ENCODE results near the gene HRCT1. TPM values are rescaled to one million over a fixed set of nuclear protein-coding genes. Genes with fewer than 3 reads are reported as not detected.
A peak's percentile ranks its signal among the peaks of the same experiment; 100 is the strongest.

Gene HRCT1
- total RNA-seq, 1 experiment from 2014 or later = 6.0 TPM

GRCh38 chr9:35909274-35909673 lies 3.3 kb downstream of the HRCT1 start, which contains the start of gene SPAAR:
SPAAR (plus strand) TSS chr9:35909490; CDS start chr9:35910464, 974 bp downstream.
- POLR2A ChIA-PET = interaction anchor here (0.7 to 4.8 kb wide), 5 partner anchors 36 to 388 kb away, joined by 3 to 52 read pairs (median 5); partner anchors contain the start of genes GBA2 and RGP1
- H3K4me3 Mint-ChIP-seq (ENCODE audit: unreplicated experiment) = peak within 1 kb of the TSS; percentile 78
- CTCF ChIA-PET = interaction anchor here (0.6 to 3.9 kb wide), 8 partner anchors 9 to 214 kb away, joined by 3 to 15 read pairs (median 4); no protein-coding TSS in a partner anchor

GRCh38 chr9:35909687-35910612 lies 3.9 kb downstream of the HRCT1 start:
- H3K4me1 Mint-ChIP-seq (ENCODE audit: insufficient read depth, unreplicated experiment) = peaks cover 46% of the 10 kb centered on the region
- BruUV-seq (replicated peaks) = no TSS peak
- ChIA-PET CTCF (interaction anchor here (0.6 to 3.9 kb wide), 15 partner anchors 7 to 214 kb away, joined by 3 to 26 read pairs (median 8); no protein-coding TSS in a partner anchor), POLR2A (interaction anchor here (0.6 to 2.3 kb wide), 7 partner anchors 7 to 388 kb away, joined by 3 to 17 read pairs (median 4); no protein-coding TSS in a partner anchor)
- H3K27me3 Mint-ChIP-seq (ENCODE audit: insufficient read depth, unreplicated experiment) = no peaks in the 10 kb centered on the region
- intact Hi-C loops (cut with micrococcal nuclease) = loop anchor here (10.0 kb wide), 1 partner anchor 255 kb away; the partner anchor contains the start of genes CCDC107, RMRP and SIT1
- no peak for TF ChIP-seq CTCF (IDR thresholded peaks at IDR 0.05; ENCODE audit: unreplicated experiment)
- DNase-seq (ENCODE audit: unreplicated experiment) = no peak
- peak overlapping the region; percentile 88 for H3K27ac Mint-ChIP-seq (ENCODE audit: low read depth, unreplicated experiment)
- H3K9me3 Mint-ChIP-seq (ENCODE audit: unreplicated experiment) = no peaks in the 10 kb centered on the region
- no peaks in the 10 kb centered on the region for H3K36me3 Mint-ChIP-seq (ENCODE audit: insufficient read depth, unreplicated experiment)
- H3K4me3 Mint-ChIP-seq (ENCODE audit: unreplicated experiment) = peak overlapping the region; percentile 53

More at GRCh38 chr9:35909274-35909673, 3.3 kb downstream of the HRCT1 start, which contains the start of gene SPAAR:
- H3K36me3 Mint-ChIP-seq (ENCODE audit: insufficient read depth, unreplicated experiment) = no peaks in the 10 kb centered on the region
- intact Hi-C loops (cut with micrococcal nuclease) = loop anchor here (10.0 kb wide), 1 partner anchor 254 kb away; the partner anchor contains the start of genes CCDC107, RMRP and SIT1
- TF ChIP-seq CTCF (IDR thresholded peaks at IDR 0.05; ENCODE audit: unreplicated experiment) = no peak
- no peaks in the 10 kb centered on the region for H3K9me3 Mint-ChIP-seq (ENCODE audit: unreplicated experiment)
- BruUV-seq (replicated peaks) = no TSS peak
- peak within 1 kb of the TSS; percentile 88 for H3K27ac Mint-ChIP-seq (ENCODE audit: low read depth, unreplicated experiment)
- H3K4me1 Mint-ChIP-seq (ENCODE audit: insufficient read depth, unreplicated experiment) = peaks cover 46% of the 10 kb centered on the region
- DNase-seq (ENCODE audit: unreplicated experiment) = no peak
- no peaks in the 10 kb centered on the region for H3K27me3 Mint-ChIP-seq (ENCODE audit: insufficient read depth, unreplicated experiment)

GRCh38 chr9:35910613-35911359 lies 4.8 kb downstream of the HRCT1 start:
- no TSS peak for BruUV-seq (replicated peaks)
- POLR2A ChIA-PET = interaction anchor here (0.7 to 2.3 kb wide), 5 partner anchors 8 to 34 kb away, joined by 3 to 17 read pairs (median 8); no protein-coding TSS in a partner anchor
- intact Hi-C loops (cut with micrococcal nuclease) = loop anchor here (1.0 kb wide), 1 partner anchor 7 kb away; no protein-coding TSS in a partner anchor
- peak overlapping the region; percentile 53 for H3K4me3 Mint-ChIP-seq (ENCODE audit: unreplicated experiment)
- TF ChIP-seq CTCF (IDR thresholded peaks at IDR 0.05; ENCODE audit: unreplicated experiment) = peak; percentile 55
- no peaks in the 10 kb centered on the region for H3K9me3 Mint-ChIP-seq (ENCODE audit: unreplicated experiment)
- H3K4me1 Mint-ChIP-seq (ENCODE audit: insufficient read depth, unreplicated experiment) = peaks cover 42% of the 10 kb centered on the region
- DNase-seq (ENCODE audit: unreplicated experiment) = peak; percentile 86
- peak overlapping the region; percentile 88 for H3K27ac Mint-ChIP-seq (ENCODE audit: low read depth, unreplicated experiment)
- no peaks in the 10 kb centered on the region for H3K27me3 Mint-ChIP-seq (ENCODE audit: insufficient read depth, unreplicated experiment)
- no peaks in the 10 kb centered on the region for H3K36me3 Mint-ChIP-seq (ENCODE audit: insufficient read depth, unreplicated experiment)
- CTCF ChIA-PET = interaction anchor here (0.6 to 3.9 kb wide), 28 partner anchors 8 to 932 kb away, joined by 3 to 26 read pairs (median 4); no protein-coding TSS in a partner anchor
